ENCODE results near the gene GID8. TPM values are rescaled to one million over a fixed set of nuclear protein-coding genes. Genes with fewer than 3 reads are reported as not detected.

Gene GID8
- total RNA-seq, 1 experiment from 2014 or later, result 40.2 TPM

DNA sequence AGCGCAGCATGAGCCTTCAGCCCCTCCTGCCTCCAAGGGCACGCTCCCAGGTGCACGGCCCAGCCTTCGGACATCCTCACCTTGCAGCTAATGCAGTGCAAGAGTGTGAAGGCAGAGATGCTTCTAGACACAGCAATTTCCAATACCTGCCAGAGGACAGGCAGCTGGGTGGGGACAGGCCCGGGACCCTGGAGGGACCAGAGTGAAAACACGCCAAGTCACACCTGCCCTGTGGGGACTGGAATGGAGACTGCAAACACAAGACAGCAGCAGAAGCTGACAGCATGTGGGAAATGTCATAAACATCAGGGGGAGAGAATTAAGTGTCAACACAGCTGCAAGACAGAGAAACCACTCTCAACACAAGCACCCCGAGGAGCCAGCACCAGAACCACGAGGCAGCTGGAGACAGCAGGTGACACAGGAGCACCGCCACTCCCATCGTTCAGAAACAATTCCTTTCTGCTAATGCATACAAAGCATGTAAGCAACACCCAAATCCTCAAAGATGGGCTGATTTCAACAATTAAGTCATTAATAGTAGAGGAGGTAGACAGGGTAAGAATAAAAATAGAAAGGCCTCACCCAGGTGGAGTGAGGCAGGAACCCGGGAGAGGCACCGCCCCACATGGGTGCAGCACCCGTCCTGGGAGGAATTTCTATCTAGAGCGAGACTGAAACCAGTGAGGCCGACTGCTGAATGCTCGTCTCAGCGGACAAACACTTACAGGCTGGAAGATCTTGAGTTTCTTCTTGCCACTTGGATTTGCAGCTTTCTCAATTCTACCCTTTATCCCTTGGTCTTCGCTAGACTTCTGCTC, 28.8 kb upstream of the GID8 start:
- ChIA-PET CTCF (no interaction called here), POLR2A (ENCODE audit: low non-redundant PET) (no interaction called here)
- Histone ChIP-seq H3K4me3 (ENCODE audit: low read depth, low read length, poor library complexity, severe bottlenecking) (no peak overlapping the region), H3K36me3 (ENCODE audit: insufficient read depth, low read length, poor library complexity, severe bottlenecking) (peaks cover 94% of the 10 kb centered on the region), H3K27me3 (replicated peaks; ENCODE audit: insufficient read depth, low read depth, low read length, poor library complexity) (no peaks in the 10 kb centered on the region), H3K27ac (ENCODE audit: low read depth, low read length, poor library complexity, severe bottlenecking) (no peak overlapping the region), H3K4me1 (ENCODE audit: insufficient read depth, low read length, poor library complexity, severe bottlenecking) (no peaks in the 10 kb centered on the region), H3K9me3 (ENCODE audit: low read depth, low read length, poor library complexity, severe bottlenecking) (no peaks in the 10 kb centered on the region)
- no peak for TF ChIP-seq EZH2 (IDR thresholded peaks at IDR 0.05; ENCODE audit: borderline replicate concordance, low read depth, low read length, poor library complexity, severe bottlenecking)
- TF ChIP-seq, protein P1, sequence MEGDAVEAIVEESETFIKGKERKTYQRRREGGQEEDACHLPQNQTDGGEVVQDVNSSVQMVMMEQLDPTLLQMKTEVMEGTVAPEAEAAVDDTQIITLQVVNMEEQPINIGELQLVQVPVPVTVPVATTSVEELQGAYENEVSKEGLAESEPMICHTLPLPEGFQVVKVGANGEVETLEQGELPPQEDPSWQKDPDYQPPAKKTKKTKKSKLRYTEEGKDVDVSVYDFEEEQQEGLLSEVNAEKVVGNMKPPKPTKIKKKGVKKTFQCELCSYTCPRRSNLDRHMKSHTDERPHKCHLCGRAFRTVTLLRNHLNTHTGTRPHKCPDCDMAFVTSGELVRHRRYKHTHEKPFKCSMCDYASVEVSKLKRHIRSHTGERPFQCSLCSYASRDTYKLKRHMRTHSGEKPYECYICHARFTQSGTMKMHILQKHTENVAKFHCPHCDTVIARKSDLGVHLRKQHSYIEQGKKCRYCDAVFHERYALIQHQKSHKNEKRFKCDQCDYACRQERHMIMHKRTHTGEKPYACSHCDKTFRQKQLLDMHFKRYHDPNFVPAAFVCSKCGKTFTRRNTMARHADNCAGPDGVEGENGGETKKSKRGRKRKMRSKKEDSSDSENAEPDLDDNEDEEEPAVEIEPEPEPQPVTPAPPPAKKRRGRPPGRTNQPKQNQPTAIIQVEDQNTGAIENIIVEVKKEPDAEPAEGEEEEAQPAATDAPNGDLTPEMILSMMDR (conservative IDR thresholded peaks at IDR 0.05; ENCODE audit: low read depth, low read length), result no peak
- no peak for DNase-seq (ENCODE audit: low spot score)
- intact Hi-C loops (cut with micrococcal nuclease; ENCODE audit: unreplicated experiment), result no loop called here
- no TSS peak for BruUV-seq (replicated peaks)

- Histone ChIP-seq H3K36me3 (ENCODE audit: insufficient read depth, low read length, poor library complexity, severe bottlenecking) (peaks cover 82% of the 10 kb centered on the region), H3K27me3 (replicated peaks; ENCODE audit: insufficient read depth, low read depth, low read length, poor library complexity) (no peaks in the 10 kb centered on the region), H3K9me3 (ENCODE audit: low read depth, low read length, poor library complexity, severe bottlenecking) (no peaks in the 10 kb centered on the region), H3K4me3 (ENCODE audit: low read depth, low read length, poor library complexity, severe bottlenecking) (no peak overlapping the region), H3K27ac (ENCODE audit: low read depth, low read length, poor library complexity, severe bottlenecking) (no peak overlapping the region), H3K4me1 (ENCODE audit: insufficient read depth, low read length, poor library complexity, severe bottlenecking) (peaks cover 5% of the 10 kb centered on the region)
- ChIA-PET POLR2A (ENCODE audit: low non-redundant PET) (no interaction called here), CTCF (no interaction called here)
- DNase-seq (ENCODE audit: low spot score), result no peak
- intact Hi-C loops (cut with micrococcal nuclease; ENCODE audit: unreplicated experiment), result no loop called here
- BruUV-seq (replicated peaks), result no TSS peak
- TF ChIP-seq, protein P1 (conservative IDR thresholded peaks at IDR 0.05; ENCODE audit: low read depth, low read length), result no peak
- no peak for TF ChIP-seq EZH2 (IDR thresholded peaks at IDR 0.05; ENCODE audit: borderline replicate concordance, low read depth, low read length, poor library complexity, severe bottlenecking)
These were observed 27.7 kb upstream of the GID8 start for GRCh38 chr20:62910217-62910766.

GRCh38 chr20:62910777-62911497, 27.0 kb upstream of the GID8 start:
- no TSS peak for BruUV-seq (replicated peaks)
- TF ChIP-seq EZH2 (IDR thresholded peaks at IDR 0.05; ENCODE audit: borderline replicate concordance, low read depth, low read length, poor library complexity, severe bottlenecking), result no peak
- TF ChIP-seq, protein P1 (conservative IDR thresholded peaks at IDR 0.05; ENCODE audit: low read depth, low read length), result no peak
- CTCF ChIA-PET, result no interaction called here
- Histone ChIP-seq H3K4me1 (ENCODE audit: insufficient read depth, low read length, poor library complexity, severe bottlenecking) (peaks cover 12% of the 10 kb centered on the region), H3K4me3 (ENCODE audit: low read depth, low read length, poor library complexity, severe bottlenecking) (no peak overlapping the region), H3K9me3 (ENCODE audit: low read depth, low read length, poor library complexity, severe bottlenecking) (no peaks in the 10 kb centered on the region), H3K27me3 (replicated peaks; ENCODE audit: insufficient read depth, low read depth, low read length, poor library complexity) (no peaks in the 10 kb centered on the region), H3K27ac (ENCODE audit: low read depth, low read length, poor library complexity, severe bottlenecking) (no peak overlapping the region), H3K36me3 (ENCODE audit: insufficient read depth, low read length, poor library complexity, severe bottlenecking) (peaks cover 76% of the 10 kb centered on the region)
- DNase-seq (ENCODE audit: low spot score), result no peak
- intact Hi-C loops (cut with micrococcal nuclease; ENCODE audit: unreplicated experiment), result no loop called here
- POLR2A ChIA-PET (ENCODE audit: low non-redundant PET), result no interaction called here

Data from A673 (cell line).